NCI-H2107 treated with DMSO at 0.1 percent for 48 hours (cell line): ENCODE measurements around the gene CT45A7.
"Not testable (repeated sequence)": the region's sequence is repeated elsewhere in the genome, so short reads cannot be mapped to it uniquely, and the experiment has no call there.

Source experiments
- DNase-seq: peaks from one replicate; lab custom pipeline; 2025; ENCODE audit not compliant: unreplicated experiment; lab: John Stamatoyannopoulos, UW

The CT45A7 gene, protein sequence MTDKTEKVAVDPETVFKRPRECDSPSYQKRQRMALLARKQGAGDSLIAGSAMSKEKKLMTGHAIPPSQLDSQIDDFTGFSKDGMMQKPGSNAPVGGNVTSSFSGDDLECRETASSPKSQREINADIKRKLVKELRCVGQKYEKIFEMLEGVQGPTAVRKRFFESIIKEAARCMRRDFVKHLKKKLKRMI

DNA sequence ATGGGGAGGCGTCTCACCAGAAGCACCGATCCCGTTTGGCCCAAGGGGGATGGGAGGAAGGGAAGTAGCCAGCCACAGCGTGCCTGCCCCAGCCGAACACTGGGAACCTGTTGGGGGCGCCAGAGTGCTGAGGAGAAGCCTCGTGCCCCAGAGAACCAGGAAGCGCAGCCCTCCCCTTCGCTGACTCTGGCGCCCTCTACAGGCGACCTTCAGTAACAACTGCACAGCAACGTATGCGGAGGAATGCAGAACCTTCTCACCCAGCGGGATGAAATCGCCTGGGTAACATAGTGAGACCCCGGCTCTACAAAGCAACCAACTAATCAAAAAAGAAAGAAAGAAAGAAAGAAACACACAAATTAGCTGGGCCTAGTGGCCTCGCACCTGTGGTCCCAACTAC, at the start of gene CT45A7:
Gene CT45A7, minus strand, starts transcription at position 101 of the 400 bp plus-strand sequence. CDS start 3,747 bp downstream, outside the sequence.
- DNase-seq, result not testable (repeated sequence)

DNA sequence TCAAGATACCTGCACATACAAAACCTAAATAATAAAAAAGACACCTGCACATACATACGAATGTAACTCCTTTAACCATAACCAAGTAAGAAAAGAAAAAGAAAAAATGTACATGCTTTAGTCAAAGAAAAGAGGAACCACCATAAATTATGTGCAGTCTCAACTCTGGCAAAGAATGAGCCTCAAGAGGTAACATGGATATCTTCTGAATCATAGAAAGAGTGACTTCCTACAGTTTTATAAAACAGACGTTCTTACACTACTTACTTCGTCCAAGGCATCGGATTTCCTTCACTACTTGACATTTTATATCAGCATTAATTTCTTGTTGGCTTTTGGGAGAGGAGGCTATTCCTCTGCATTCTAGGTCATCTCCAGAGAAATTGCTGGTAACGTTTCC, 45.7 kb upstream of the CT45A7 start:
- not testable (repeated sequence) for DNase-seq

DNA sequence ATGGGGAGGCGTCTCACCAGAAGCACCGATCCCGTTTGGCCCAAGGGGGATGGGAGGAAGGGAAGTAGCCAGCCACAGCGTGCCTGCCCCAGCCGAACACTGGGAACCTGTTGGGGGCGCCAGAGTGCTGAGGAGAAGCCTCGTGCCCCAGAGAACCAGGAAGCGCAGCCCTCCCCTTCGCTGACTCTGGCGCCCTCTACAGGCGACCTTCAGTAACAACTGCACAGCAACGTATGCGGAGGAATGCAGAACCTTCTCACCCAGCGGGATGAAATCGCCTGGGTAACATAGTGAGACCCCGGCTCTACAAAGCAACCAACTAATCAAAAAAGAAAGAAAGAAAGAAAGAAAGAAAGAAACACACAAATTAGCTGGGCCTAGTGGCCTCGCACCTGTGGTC, 34.6 kb upstream of the CT45A7 start, which contains the start of gene CT45A9:
Gene CT45A9, minus strand, starts transcription at position 101 of the 400 bp plus-strand sequence. CDS start 3,751 bp downstream, outside the sequence.
- DNase-seq, result not testable (repeated sequence)

DNA sequence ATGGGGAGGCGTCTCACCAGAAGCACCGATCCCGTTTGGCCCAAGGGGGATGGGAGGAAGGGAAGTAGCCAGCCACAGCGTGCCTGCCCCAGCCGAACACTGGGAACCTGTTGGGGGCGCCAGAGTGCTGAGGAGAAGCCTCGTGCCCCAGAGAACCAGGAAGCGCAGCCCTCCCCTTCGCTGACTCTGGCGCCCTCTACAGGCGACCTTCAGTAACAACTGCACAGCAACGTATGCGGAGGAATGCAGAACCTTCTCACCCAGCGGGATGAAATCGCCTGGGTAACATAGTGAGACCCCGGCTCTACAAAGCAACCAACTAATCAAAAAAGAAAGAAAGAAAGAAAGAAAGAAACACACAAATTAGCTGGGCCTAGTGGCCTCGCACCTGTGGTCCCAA, 17.4 kb upstream of the CT45A7 start, which contains the start of gene CT45A8:
Gene CT45A8, minus strand, starts transcription at position 101 of the 400 bp plus-strand sequence. CDS start 3,755 bp downstream, outside the sequence.
- DNase-seq, result not testable (repeated sequence)

DNA sequence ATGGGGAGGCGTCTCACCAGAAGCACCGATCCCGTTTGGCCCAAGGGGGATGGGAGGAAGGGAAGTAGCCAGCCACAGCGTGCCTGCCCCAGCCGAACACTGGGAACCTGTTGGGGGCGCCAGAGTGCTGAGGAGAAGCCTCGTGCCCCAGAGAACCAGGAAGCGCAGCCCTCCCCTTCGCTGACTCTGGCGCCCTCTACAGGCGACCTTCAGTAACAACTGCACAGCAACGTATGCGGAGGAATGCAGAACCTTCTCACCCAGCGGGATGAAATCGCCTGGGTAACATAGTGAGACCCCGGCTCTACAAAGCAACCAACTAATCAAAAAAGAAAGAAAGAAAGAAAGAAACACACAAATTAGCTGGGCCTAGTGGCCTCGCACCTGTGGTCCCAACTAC, 17.2 kb downstream of the CT45A7 start, which contains the start of gene CT45A2:
Gene CT45A2, minus strand, starts transcription at position 101 of the 400 bp plus-strand sequence. CDS start 3,747 bp downstream, outside the sequence.
- DNase-seq, result not testable (repeated sequence)

DNA sequence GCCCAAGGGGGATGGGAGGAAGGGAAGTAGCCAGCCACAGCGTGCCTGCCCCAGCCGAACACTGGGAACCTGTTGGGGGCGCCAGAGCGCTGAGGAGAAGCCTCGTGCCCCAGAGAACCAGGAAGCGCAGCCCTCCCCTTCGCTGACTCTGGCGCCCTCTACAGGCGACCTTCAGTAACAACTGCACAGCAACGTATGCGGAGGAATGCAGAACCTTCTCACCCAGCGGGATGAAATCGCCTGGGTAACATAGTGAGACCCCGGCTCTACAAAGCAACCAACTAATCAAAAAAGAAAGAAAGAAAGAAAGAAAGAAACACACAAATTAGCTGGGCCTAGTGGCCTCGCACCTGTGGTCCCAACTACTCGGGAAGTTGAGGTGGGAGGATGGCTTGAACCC, 34.4 kb downstream of the CT45A7 start, which contains the start of gene CT45A6:
Gene CT45A6, minus strand, starts transcription at position 101 of the 400 bp plus-strand sequence. CDS start 3,794 bp downstream, outside the sequence.
- DNase-seq, result not testable (repeated sequence)

DNA sequence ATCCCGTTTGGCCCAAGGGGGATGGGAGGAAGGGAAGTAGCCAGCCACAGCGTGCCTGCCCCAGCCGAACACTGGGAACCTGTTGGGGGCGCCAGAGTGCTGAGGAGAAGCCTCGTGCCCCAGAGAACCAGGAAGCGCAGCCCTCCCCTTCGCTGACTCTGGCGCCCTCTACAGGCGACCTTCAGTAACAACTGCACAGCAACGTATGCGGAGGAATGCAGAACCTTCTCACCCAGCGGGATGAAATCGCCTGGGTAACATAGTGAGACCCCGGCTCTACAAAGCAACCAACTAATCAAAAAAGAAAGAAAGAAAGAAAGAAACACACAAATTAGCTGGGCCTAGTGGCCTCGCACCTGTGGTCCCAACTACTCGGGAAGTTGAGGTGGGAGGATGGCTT, 51.7 kb downstream of the CT45A7 start, which contains the start of gene CT45A5:
Gene CT45A5, minus strand, starts transcription at position 101 of the 400 bp plus-strand sequence. CDS start 3,774 bp downstream, outside the sequence.
- DNase-seq, result not testable (repeated sequence)
